ENCODE data around the gene MRPL4. TPM values are rescaled to one million over a fixed set of nuclear protein-coding genes. Genes with fewer than 3 reads are reported as not detected.

MRPL4 gene
- total RNA-seq, 2 experiments from 2014 or later, result 148 to 155 TPM

GRCh38 chr19:10274589-10274988 lies 22.6 kb downstream of the MRPL4 start:
- Histone ChIP-seq H3K4me2 (ENCODE audit: low read length) (no peak overlapping the region), H3K36me3 (ENCODE audit: insufficient read depth, low read length) (0 out of 2 replicates have a peak, but pooled peaks cover 3% of the 10 kb centered on the region), H3K4me1 (ENCODE audit: insufficient read depth, low read length, poor library complexity, severe bottlenecking) (peaks cover 29% of the 10 kb centered on the region), H3K9me3 (ENCODE audit: low read length) (no peaks in the 10 kb centered on the region), H3K79me2 (ENCODE audit: insufficient read depth, low read depth, low read length) (0 out of 2 replicates have a peak, but pooled peaks cover 5% of the 10 kb centered on the region), H3K27ac (ENCODE audit: low read depth, low read length, poor library complexity, severe bottlenecking) (no peak overlapping the region), H3K4me3 (ENCODE audit: low read depth, low read length, poor library complexity, severe bottlenecking) (no peak overlapping the region), H2AFZ (ENCODE audit: low read length) (no peak overlapping the region), H3K9me2 (ENCODE audit: insufficient read depth, low read length) (no peaks in the 10 kb centered on the region), H4K20me1 (ENCODE audit: insufficient read depth, low read length) (no peaks in the 10 kb centered on the region)
- TF ChIP-seq EZH2phosphoT487 (IDR thresholded peaks at IDR 0.05; ENCODE audit: borderline replicate concordance, low read depth, low read length) (no peak), CTCF (conservative IDR thresholded peaks at IDR 0.05; ENCODE audit: low read length) (no peak)
- no TSS peak for BruUV-seq (replicated peaks)
- DNase-seq (ENCODE audit: low spot score), result no peak
- ChIA-PET POLR2A (no interaction called here), CTCF (ENCODE audit: unreplicated experiment) (no interaction called here)
- intact Hi-C loops (cut with micrococcal nuclease; ENCODE audit: unreplicated experiment), result no loop called here

GRCh38 chr19:10277795-10278589 lies 26.0 kb downstream of the MRPL4 start:
- DNase-seq (ENCODE audit: low spot score), result no peak
- Histone ChIP-seq H3K4me1 (ENCODE audit: insufficient read depth, low read length, poor library complexity, severe bottlenecking) (no peaks in the 10 kb centered on the region), H3K79me2 (ENCODE audit: insufficient read depth, low read depth, low read length) (no peaks in the 10 kb centered on the region), H3K9me2 (ENCODE audit: insufficient read depth, low read length) (no peaks in the 10 kb centered on the region), H2AFZ (ENCODE audit: low read length) (no peak overlapping the region), H3K27ac (ENCODE audit: low read depth, low read length, poor library complexity, severe bottlenecking) (no peak overlapping the region), H3K9me3 (ENCODE audit: low read length) (no peaks in the 10 kb centered on the region), H4K20me1 (ENCODE audit: insufficient read depth, low read length) (no peaks in the 10 kb centered on the region), H3K4me3 (ENCODE audit: low read depth, low read length, poor library complexity, severe bottlenecking) (no peak overlapping the region), H3K36me3 (ENCODE audit: insufficient read depth, low read length) (0 out of 2 replicates have a peak, but pooled peaks cover 8% of the 10 kb centered on the region), H3K4me2 (ENCODE audit: low read length) (no peak overlapping the region)
- intact Hi-C loops (cut with micrococcal nuclease; ENCODE audit: unreplicated experiment), result no loop called here
- ChIA-PET CTCF (ENCODE audit: unreplicated experiment) (no interaction called here), POLR2A (interaction anchor here (1.0 kb wide), 1 partner anchor 18 kb away, joined by 4 read pairs; no protein-coding TSS in a partner anchor)
- TF ChIP-seq CTCF (conservative IDR thresholded peaks at IDR 0.05; ENCODE audit: low read length) (no peak), EZH2phosphoT487 (IDR thresholded peaks at IDR 0.05; ENCODE audit: borderline replicate concordance, low read depth, low read length) (no peak)
- BruUV-seq (replicated peaks), result no TSS peak

DNA sequence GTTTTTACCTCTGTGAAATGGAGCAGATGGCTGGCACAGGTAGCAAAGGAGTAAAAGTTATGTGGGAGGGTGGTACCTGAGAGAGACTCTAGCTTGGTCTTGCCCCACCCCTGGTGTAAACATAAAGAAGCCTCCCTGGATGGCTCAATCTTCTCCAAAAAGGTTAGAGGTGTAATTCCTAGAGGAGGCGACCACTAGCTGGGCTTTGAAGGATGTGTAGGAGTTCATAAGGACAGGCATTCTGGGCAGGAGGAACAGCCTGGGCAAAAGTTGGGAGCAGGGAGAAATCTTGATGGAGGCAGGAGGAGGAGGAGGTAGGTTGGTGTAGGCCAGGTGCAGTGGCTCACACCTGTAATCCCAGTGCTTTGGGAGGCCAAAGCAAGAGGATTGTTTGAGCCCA lies 26.9 kb downstream of the MRPL4 start:
- no peaks in the 10 kb centered on the region for H3K9me2 ChIP-seq (ENCODE audit: insufficient read depth, low read length)
- DNase-seq (ENCODE audit: low spot score), result no peak
- 0 out of 2 replicates have a peak, but pooled peaks cover 14% of the 10 kb centered on the region for H3K36me3 ChIP-seq (ENCODE audit: insufficient read depth, low read length)
- no peaks in the 10 kb centered on the region for H3K9me3 ChIP-seq (ENCODE audit: low read length)
- H3K4me3 ChIP-seq (ENCODE audit: low read depth, low read length, poor library complexity, severe bottlenecking), result no peak overlapping the region
- no peaks in the 10 kb centered on the region for H4K20me1 ChIP-seq (ENCODE audit: insufficient read depth, low read length)
- H2AFZ ChIP-seq (ENCODE audit: low read length), result no peak overlapping the region
- POLR2A ChIA-PET, result interaction anchor here (1.0 kb wide), 1 partner anchor 18 kb away, joined by 4 read pairs; no protein-coding TSS in a partner anchor
- H3K4me1 ChIP-seq (ENCODE audit: insufficient read depth, low read length, poor library complexity, severe bottlenecking), result no peaks in the 10 kb centered on the region
- TF ChIP-seq CTCF (conservative IDR thresholded peaks at IDR 0.05; ENCODE audit: low read length), result no peak
- no peak for TF ChIP-seq EZH2phosphoT487 (IDR thresholded peaks at IDR 0.05; ENCODE audit: borderline replicate concordance, low read depth, low read length)
- CTCF ChIA-PET (ENCODE audit: unreplicated experiment), result no interaction called here
- no peak overlapping the region for H3K4me2 ChIP-seq (ENCODE audit: low read length)
- no peak overlapping the region for H3K27ac ChIP-seq (ENCODE audit: low read depth, low read length, poor library complexity, severe bottlenecking)
- no TSS peak for BruUV-seq (replicated peaks)
- intact Hi-C loops (cut with micrococcal nuclease; ENCODE audit: unreplicated experiment), result no loop called here
- H3K79me2 ChIP-seq (ENCODE audit: insufficient read depth, low read depth, low read length), result no peaks in the 10 kb centered on the region
